Gastroesophageal sphincter (tissue), 3 donors: ENCODE data around the gene CGN.

Experiments used
- CTCF ChIP-seq, 4 experiments: fragments of 200-600 bp in 2 of 4; fragments of 450-650 bp in 2 of 4; sonication (generic) in 1 of 4; IDR thresholded peaks; one replicate each; pipeline ENCODE4 v1.5.1; 2017 to 2019; ENCODE audit warnings: antibody characterized with exemption in 4 of 4, mild to moderate bottlenecking in 2 of 4, moderate library complexity in 2 of 4
- POLR2AphosphoS5 ChIP-seq: sonication (generic); formaldehyde crosslinking; IDR thresholded peaks from one replicate; pipeline ENCODE4 v1.6.1; 2017; ENCODE audit warnings: antibody characterized with exemption

GRCh38 chr1:151518431-151518830 lies 7.2 kb downstream of the CGN start:
- TF ChIP-seq CTCF (IDR thresholded peaks at IDR 0.05) (no peak), POLR2AphosphoS5 (no peak)
